IMR-90 (cell line): ENCODE results near the gene PYGB. TPM values are rescaled to one million over a fixed set of nuclear protein-coding genes. Genes with fewer than 3 reads are reported as not detected.

Experiments used
- ATAC-seq: fragments of 200-7000 bp; cut with Tn5 transposase; 2 replicates; pipeline ENCODE4 v1.9.1; 2020; ENCODE audit warnings: low read depth, mild to moderate bottlenecking, moderate library complexity
- BruUV-seq: library from RNA; stranded (reverse); fragments of 400-500 nt; replicated peaks from 2 replicates; lab custom pipeline; 2021; lab: Mats Ljungman, UMichigan
- CTCF ChIA-PET: fragments of 300-600 bp; formaldehyde crosslinking; extraction: SDS; loops from one replicate; lab custom pipeline; 2021; ENCODE audit warnings: antibody characterized with exemption; lab: Yijun Ruan, JAX
- POLR2A ChIA-PET: fragments of 300-600 bp; sonication (Branson Sonifier 250); formaldehyde crosslinking; loops from one replicate; lab custom pipeline; 2022; ENCODE audit warnings: antibody characterized with exemption; ENCODE audit not compliant: unreplicated experiment; lab: Charles Lee
- DNase-seq: peaks from one replicate; pipeline ENCODE4 v3.0.0; 2013
- H2AFZ ChIP-seq: replicated peaks from 2 replicates; pipeline ENCODE3; 2013; ENCODE audit warnings: low read length, mild to moderate bottlenecking; ENCODE audit not compliant: poor library complexity
- H2AK5ac ChIP-seq: 2 replicates; pipeline ENCODE4 v1.6.1; 2013; ENCODE audit warnings: low read depth, low read length, inconsistent platforms
- H2AK9ac ChIP-seq: replicated peaks from 2 replicates; pipeline ENCODE3; 2013; ENCODE audit warnings: mild to moderate bottlenecking, low read depth, low read length, moderate library complexity; ENCODE audit not compliant: poor library complexity
- H2BK120ac ChIP-seq: 2 replicates; pipeline ENCODE4 v1.6.1; 2013; ENCODE audit warnings: low read depth, low read length, inconsistent platforms
- H2BK15ac ChIP-seq: 3 replicates; pipeline ENCODE4 v1.6.1; 2013; ENCODE audit warnings: low read depth, low read length, inconsistent platforms
- H2BK20ac ChIP-seq: 2 replicates; pipeline ENCODE4 v1.6.1; 2013; ENCODE audit warnings: low read depth, mild to moderate bottlenecking, inconsistent platforms, low read length, moderate library complexity
- H2BK5ac ChIP-seq: 2 replicates; pipeline ENCODE4 v1.6.1; 2013; ENCODE audit warnings: mild to moderate bottlenecking, low read depth, low read length, inconsistent platforms; ENCODE audit not compliant: poor library complexity, severe bottlenecking
- H3K14ac ChIP-seq: replicated peaks from 2 replicates; pipeline ENCODE4 v1.6.1; 2013; ENCODE audit warnings: low read depth, low read length, inconsistent platforms
- H3K18ac ChIP-seq: 2 replicates; pipeline ENCODE4 v1.6.1; 2013; ENCODE audit warnings: low read depth, low read length, control low read depth
- H3K23ac ChIP-seq: 2 replicates; pipeline ENCODE4 v1.6.1; 2013; ENCODE audit warnings: low read depth, low read length, inconsistent platforms
- H3K27ac ChIP-seq: 2 replicates; pipeline ENCODE4 v1.5.1; 2013; ENCODE audit warnings: mild to moderate bottlenecking, control low read depth, low read length; ENCODE audit not compliant: insufficient read depth
- H3K27me3 ChIP-seq: 2 replicates; pipeline ENCODE4 v1.6.1; 2013; ENCODE audit warnings: low read length; ENCODE audit not compliant: control insufficient read depth, insufficient read depth
- H3K36me3 ChIP-seq: 2 replicates; pipeline ENCODE4 v1.6.1; 2013; ENCODE audit warnings: low read length, mixed read lengths; ENCODE audit not compliant: control insufficient read depth, insufficient read depth
- H3K4ac ChIP-seq: 2 replicates; pipeline ENCODE4 v1.6.1; 2013; ENCODE audit warnings: low read depth, low read length, inconsistent platforms
- H3K4me1 ChIP-seq: 2 replicates; pipeline ENCODE4 v1.6.1; 2013; ENCODE audit warnings: low read length, mixed read lengths; ENCODE audit not compliant: control insufficient read depth, insufficient read depth
- H3K4me2 ChIP-seq: 2 replicates; pipeline ENCODE4 v1.6.1; 2013; ENCODE audit warnings: low read depth, mild to moderate bottlenecking, control low read depth, low read length, moderate library complexity
- H3K4me3 ChIP-seq: 2 replicates; pipeline ENCODE4 v1.5.1; 2013; ENCODE audit warnings: low read depth, mild to moderate bottlenecking, control low read depth, low read length, moderate library complexity; ENCODE audit not compliant: insufficient read depth
- H3K56ac ChIP-seq: 2 replicates; pipeline ENCODE4 v1.6.1; 2013; ENCODE audit warnings: low read length, inconsistent platforms; ENCODE audit not compliant: insufficient read depth; ENCODE audit errors: extremely low read depth
- H3K79me1 ChIP-seq, 2 experiments: 2 replicates each; pipeline ENCODE4 v1.6.1; 2013; ENCODE audit warnings: low read length in 2 of 2, inconsistent platforms in 1 of 2, low read depth in 1 of 2
- H3K9ac ChIP-seq: 2 replicates; pipeline ENCODE4 v1.6.1; 2013; ENCODE audit warnings: low read depth, low read length, control low read depth
- H3K9me1 ChIP-seq: 2 replicates; pipeline ENCODE4 v1.6.1; 2013; ENCODE audit warnings: low read length, inconsistent platforms; ENCODE audit not compliant: insufficient read depth
- H3K9me3 ChIP-seq: 2 replicates; pipeline ENCODE4 v1.6.1; 2013; ENCODE audit warnings: low read length; ENCODE audit not compliant: control insufficient read depth, insufficient read depth
- H4K20me1 ChIP-seq: 2 replicates; pipeline ENCODE4 v1.6.1; 2013; ENCODE audit warnings: low read length, inconsistent platforms; ENCODE audit not compliant: insufficient read depth
- H4K5ac ChIP-seq: 2 replicates; pipeline ENCODE4 v1.6.1; 2013; ENCODE audit warnings: mild to moderate bottlenecking, low read depth, low read length, control low read depth
- H4K8ac ChIP-seq, 2 experiments: 2 replicates each; pipeline ENCODE4 v1.6.1; 2013; ENCODE audit warnings: low read depth in 2 of 2, low read length in 2 of 2, control low read depth in 1 of 2, inconsistent platforms in 1 of 2
- H4K91ac ChIP-seq: 2 replicates; pipeline ENCODE4 v1.6.1; 2013; ENCODE audit warnings: low read depth, low read length, inconsistent platforms; ENCODE audit not compliant: insufficient read depth
- BHLHE40 ChIP-seq: fragments of 150-350 bp; IDR thresholded peaks from 2 replicates; pipeline ENCODE4 v1.6.1; 2016; ENCODE audit warnings: mild to moderate bottlenecking, low read depth, low read length
- FOS ChIP-seq: fragments of 150-350 bp; IDR thresholded peaks from 2 replicates; pipeline ENCODE4 v1.6.1; 2016; ENCODE audit warnings: low read depth, low read length
- MAZ ChIP-seq: IDR thresholded peaks from 2 replicates; pipeline ENCODE4 v1.6.1; 2012; ENCODE audit warnings: low read depth, mild to moderate bottlenecking, low read length, improper control_type of control experiment, moderate library complexity, borderline replicate concordance
- RAD21 ChIP-seq: IDR thresholded peaks from 2 replicates; pipeline ENCODE4 v1.6.1; 2012; ENCODE audit warnings: low read length, improper control_type of control experiment
- RFX5 ChIP-seq: IDR thresholded peaks from 2 replicates; pipeline ENCODE4 v1.8.0; 2012; ENCODE audit warnings: low read depth, mild to moderate bottlenecking, low read length, moderate library complexity
- SMC3 ChIP-seq: fragments of 150-350 bp; IDR thresholded peaks from 2 replicates; pipeline ENCODE4 v1.6.1; 2016; ENCODE audit warnings: low read depth, mild to moderate bottlenecking, antibody characterized with exemption, low read length, moderate library complexity
- WGBS, 2 experiments: methylation state at CpG; one replicate each; pipeline versions ENCODE4 v1.1.5 to v1.1.7; 2013; ENCODE audit warnings: missing lambda C conversion rate in 2 of 2; ENCODE audit not compliant: insufficient read length in 1 of 2; ENCODE audit errors: extremely low coverage in 2 of 2; 5-methylcytosine and 5-hydroxymethylcytosine counted together
- dilution Hi-C: fragments of 300-500 bp; cut with HindIII; formaldehyde crosslinking; loops from one replicate; pipeline ENCODE4 v1.14.3; 2018; ENCODE audit warnings: low sequenced_read_pairs; ENCODE audit not compliant: unreplicated experiment
- in situ Hi-C: fragments of 300-500 bp; cut with MboI; formaldehyde crosslinking; loops from 3 replicates; pipeline ENCODE4 v1.14.3; 2019; ENCODE audit warnings: low sequenced_read_pairs, inconsistent platforms, mixed read lengths
- intact Hi-C: fragments of 100-400 bp; cut with micrococcal nuclease; formaldehyde crosslinking; loops from 2 replicates; pipeline ENCODE4 v1.10.0; 2022
- polyA plus RNA-seq, 3 experiments: library from polyadenylated mRNA; depleted of rRNA; stranded (reverse); fragments of >200 nt; gene quantifications; 2 replicates each; pipeline ENCODE4 v1.2.3, GENCODE V29; 2012; ENCODE audit warnings: low replicate concordance in 1 of 3
- total RNA-seq: library from RNA; depleted of rRNA; stranded (reverse); fragments of >200 nt; gene quantifications from 2 replicates; pipeline ENCODE4 v1.2.3, GENCODE V29; 2012
- TF ChIP-seq, protein P1 (sequence below): fragments of 150-350 bp; IDR thresholded peaks from 2 replicates; pipeline ENCODE4 v1.6.1; 2016; ENCODE audit warnings: low read depth, mild to moderate bottlenecking, low read length, moderate library complexity, borderline replicate concordance

PYGB gene
- total and polyA plus RNA-seq, 2 of the 4 experiments (the other 2 are of a cell fraction), result 72.4 to 83.1 TPM

DNA sequence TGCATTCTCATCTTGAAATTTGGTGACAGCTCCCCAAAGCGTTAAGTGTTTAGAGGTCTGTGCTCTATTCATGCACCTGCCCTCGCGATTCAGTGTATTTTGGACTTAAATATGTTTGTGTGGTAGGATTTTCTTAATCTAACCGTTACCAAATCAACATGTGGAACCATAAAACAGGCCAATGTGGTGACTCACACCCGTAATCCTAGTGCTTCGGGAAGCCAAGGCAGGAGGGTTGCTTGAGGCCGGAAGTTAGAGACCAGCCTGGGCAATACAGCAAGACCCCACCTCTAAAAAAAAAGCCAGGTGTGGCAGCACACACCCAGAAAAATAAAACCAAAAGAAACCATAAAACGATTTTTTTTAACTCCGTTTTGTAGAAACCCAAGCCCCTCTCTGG, 31.5 kb downstream of the PYGB start:
- H3K36me3 ChIP-seq, result peaks cover 77% of the 10 kb centered on the region

More for the DNA sequence above, 31.5 kb downstream of the PYGB start:
- ATAC-seq (no peak), DNase-seq (no peak)
- Histone ChIP-seq H3K79me1 (peaks cover 0 to 9% of the 10 kb centered on the region in 2 experiments; a peak in 2 of 4 replicates), H3K14ac (no peak overlapping the region), H3K4ac (no peak overlapping the region), H2BK15ac (no peak overlapping the region), H2BK5ac (no peak overlapping the region), H3K9me3 (no peaks in the 10 kb centered on the region), H3K4me3 (no peak overlapping the region), H3K18ac (no peak overlapping the region), H2BK20ac (no peak overlapping the region), H3K9ac (no peak overlapping the region), H2AK5ac (no peak overlapping the region), H3K27ac (no peak overlapping the region), H3K56ac (no peak overlapping the region), H2AFZ (no peak overlapping the region), H4K5ac (no peak overlapping the region), H3K4me1 (no peaks in the 10 kb centered on the region), H2BK120ac (no peak overlapping the region), H3K23ac (no peak overlapping the region), H3K27me3 (no peaks in the 10 kb centered on the region), H4K91ac (no peak overlapping the region), H4K8ac (no peak overlapping the region), H2AK9ac (no peak overlapping the region), H3K9me1 (peaks cover 3% of the 10 kb centered on the region; the same call in 1 of the 2 replicates), H3K4me2 (no peak overlapping the region), H4K20me1 (peaks cover 3% of the 10 kb centered on the region; the same call in 1 of the 2 replicates)
- in situ Hi-C loops, result no loop called here
- WGBS, 2 experiments, result no CpG with 5 or more reads among the region's 9 CpGs
- ChIA-PET CTCF (no interaction called here), POLR2A (no interaction called here)
- BruUV-seq, result no TSS peak
- intact Hi-C loops, result no loop called here
- TF ChIP-seq, protein P1, sequence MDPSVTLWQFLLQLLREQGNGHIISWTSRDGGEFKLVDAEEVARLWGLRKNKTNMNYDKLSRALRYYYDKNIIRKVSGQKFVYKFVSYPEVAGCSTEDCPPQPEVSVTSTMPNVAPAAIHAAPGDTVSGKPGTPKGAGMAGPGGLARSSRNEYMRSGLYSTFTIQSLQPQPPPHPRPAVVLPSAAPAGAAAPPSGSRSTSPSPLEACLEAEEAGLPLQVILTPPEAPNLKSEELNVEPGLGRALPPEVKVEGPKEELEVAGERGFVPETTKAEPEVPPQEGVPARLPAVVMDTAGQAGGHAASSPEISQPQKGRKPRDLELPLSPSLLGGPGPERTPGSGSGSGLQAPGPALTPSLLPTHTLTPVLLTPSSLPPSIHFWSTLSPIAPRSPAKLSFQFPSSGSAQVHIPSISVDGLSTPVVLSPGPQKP, result no peak
- no peak for TF ChIP-seq MAZ
- TF ChIP-seq RFX5, result no peak
- TF ChIP-seq BHLHE40, result no peak
- no peak for TF ChIP-seq FOS
- TF ChIP-seq RAD21, result no peak
- TF ChIP-seq SMC3, result no peak
- dilution Hi-C loops, result no loop called here
